ENCODE measurements around the gene TGM2.

DNA sequence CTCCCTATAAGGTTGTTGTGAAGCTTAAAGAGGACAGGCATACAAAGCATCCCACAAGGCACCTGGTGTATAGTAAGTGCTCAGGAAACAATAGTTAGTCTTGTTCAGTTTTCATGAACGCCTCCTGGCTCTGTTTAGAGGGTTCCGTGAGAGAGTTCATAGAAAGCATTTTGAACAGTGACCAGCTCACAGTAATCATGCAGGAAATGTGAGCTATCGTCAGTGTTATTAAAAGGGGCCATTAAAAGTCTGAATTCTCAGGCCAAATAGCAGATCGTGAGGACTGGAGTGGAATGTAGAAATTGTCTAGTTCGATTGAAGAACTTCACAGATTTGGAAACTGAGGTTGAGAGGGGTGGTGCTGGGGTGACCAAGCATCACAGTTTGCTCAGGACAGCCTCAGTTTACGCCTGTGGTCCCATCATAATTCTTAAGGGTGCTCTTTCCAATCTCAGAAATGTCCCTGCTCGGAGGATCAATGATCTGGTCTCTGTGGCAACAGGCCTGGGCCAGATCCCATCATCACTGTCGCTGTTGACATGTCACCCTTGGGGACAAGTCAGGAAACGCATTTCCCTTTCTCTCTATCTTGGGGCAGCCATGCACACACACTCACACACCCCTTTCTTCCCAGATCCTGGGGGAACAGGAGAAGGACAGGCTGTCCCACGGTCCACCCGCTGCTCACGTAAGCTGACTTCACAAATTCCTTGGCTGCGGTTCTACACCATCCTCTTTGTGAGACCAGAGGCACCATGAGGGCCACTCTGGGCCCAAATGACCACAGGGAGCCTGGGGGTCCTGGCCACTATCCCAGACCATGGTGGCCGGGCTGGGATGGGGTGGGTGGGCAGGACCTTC lies 7.2 kb downstream of the TGM2 start:
- TF ChIP-seq, protein P1, sequence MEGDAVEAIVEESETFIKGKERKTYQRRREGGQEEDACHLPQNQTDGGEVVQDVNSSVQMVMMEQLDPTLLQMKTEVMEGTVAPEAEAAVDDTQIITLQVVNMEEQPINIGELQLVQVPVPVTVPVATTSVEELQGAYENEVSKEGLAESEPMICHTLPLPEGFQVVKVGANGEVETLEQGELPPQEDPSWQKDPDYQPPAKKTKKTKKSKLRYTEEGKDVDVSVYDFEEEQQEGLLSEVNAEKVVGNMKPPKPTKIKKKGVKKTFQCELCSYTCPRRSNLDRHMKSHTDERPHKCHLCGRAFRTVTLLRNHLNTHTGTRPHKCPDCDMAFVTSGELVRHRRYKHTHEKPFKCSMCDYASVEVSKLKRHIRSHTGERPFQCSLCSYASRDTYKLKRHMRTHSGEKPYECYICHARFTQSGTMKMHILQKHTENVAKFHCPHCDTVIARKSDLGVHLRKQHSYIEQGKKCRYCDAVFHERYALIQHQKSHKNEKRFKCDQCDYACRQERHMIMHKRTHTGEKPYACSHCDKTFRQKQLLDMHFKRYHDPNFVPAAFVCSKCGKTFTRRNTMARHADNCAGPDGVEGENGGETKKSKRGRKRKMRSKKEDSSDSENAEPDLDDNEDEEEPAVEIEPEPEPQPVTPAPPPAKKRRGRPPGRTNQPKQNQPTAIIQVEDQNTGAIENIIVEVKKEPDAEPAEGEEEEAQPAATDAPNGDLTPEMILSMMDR (IDR thresholded peaks at IDR 0.05 in 8 of 11, conservative IDR thresholded peaks at IDR 0.05 in 3 of 11): no peak
- TF ChIP-seq POLR2AphosphoS5 (IDR thresholded peaks at IDR 0.05) (no peak), POLR2A (IDR thresholded peaks at IDR 0.05) (no peak)

All from spleen (tissue), 7 donors.